Calu3 (cell line): ENCODE measurements around the gene GOLGA1. TPM values are rescaled to one million over a fixed set of nuclear protein-coding genes. Genes with fewer than 3 reads are reported as not detected.
"Not testable (repeated sequence)": the region's sequence is repeated elsewhere in the genome, so short reads cannot be mapped to it uniquely, and the experiment has no call there.

Experiments
- BruUV-seq: library from RNA; stranded (reverse); fragments of 400-500 nt; replicated peaks from 2 replicates; lab custom pipeline; 2021; lab: Mats Ljungman, UMichigan
- CTCF ChIA-PET: fragments of 300-600 bp; sonication (Branson Sonifier 250); formaldehyde crosslinking; loops from one replicate; lab custom pipeline; 2022; ENCODE audit warnings: antibody characterized with exemption; lab: Charles Lee
- DNase-seq: peaks from one replicate; pipeline ENCODE4 v3.0.0; 2022
- H3K27ac Mint-ChIP-seq: one replicate; pipeline ENCODE4 v1.8.0; 2022; ENCODE audit warnings: mixed read lengths; ENCODE audit not compliant: unreplicated experiment
- H3K27me3 Mint-ChIP-seq: one replicate; pipeline ENCODE4 v1.8.0; 2022; ENCODE audit warnings: mixed read lengths; ENCODE audit not compliant: unreplicated experiment
- H3K36me3 Mint-ChIP-seq: one replicate; pipeline ENCODE4 v1.8.0; 2022; ENCODE audit warnings: mild to moderate bottlenecking, moderate library complexity, mixed read lengths; ENCODE audit not compliant: insufficient read depth, unreplicated experiment
- H3K4me1 Mint-ChIP-seq: one replicate; pipeline ENCODE4 v1.8.0; 2022; ENCODE audit warnings: mild to moderate bottlenecking, low read depth, mixed read lengths; ENCODE audit not compliant: unreplicated experiment
- H3K4me3 Mint-ChIP-seq: one replicate; pipeline ENCODE4 v1.8.0; 2022; ENCODE audit warnings: mild to moderate bottlenecking, low read depth, moderate library complexity, mixed read lengths; ENCODE audit not compliant: unreplicated experiment
- H3K9me3 Mint-ChIP-seq: one replicate; pipeline ENCODE4 v1.8.0; 2022; ENCODE audit warnings: low read depth, mixed read lengths; ENCODE audit not compliant: unreplicated experiment
- CTCF ChIP-seq: fragments of 200-600 bp; IDR thresholded peaks from one replicate; pipeline ENCODE4 v1.8.0; 2022; ENCODE audit warnings: antibody characterized with exemption; ENCODE audit not compliant: unreplicated experiment
- intact Hi-C: fragments of 100-400 bp; cut with micrococcal nuclease; formaldehyde crosslinking; loops from one replicate; pipeline ENCODE4 v1.10.0; 2022; ENCODE audit not compliant: unreplicated experiment
- total RNA-seq: library from RNA; stranded (reverse); gene quantifications from 2 replicates; pipeline ENCODE4 v1.2.3, GENCODE V29; 2022

The GOLGA1 gene
- total RNA-seq, 1 experiment from 2014 or later, result 13.4 TPM

GRCh38 chr9:124846969-124847368 lies 93.9 kb downstream of the GOLGA1 start:
- H3K4me3 Mint-ChIP-seq, result no peak overlapping the region
- CTCF ChIA-PET, result no interaction called here
- no peak for TF ChIP-seq CTCF

GRCh38 chr9:124846467-124846866 lies 94.4 kb downstream of the GOLGA1 start:
- H3K27me3 Mint-ChIP-seq, intact Hi-C loops, H3K36me3 Mint-ChIP-seq, H3K4me3 Mint-ChIP-seq, H3K27ac Mint-ChIP-seq, H3K9me3 Mint-ChIP-seq, DNase-seq, H3K4me1 Mint-ChIP-seq, CTCF ChIA-PET, BruUV-seq: not testable (repeated sequence)

More at GRCh38 chr9:124846969-124847368, 93.9 kb downstream of the GOLGA1 start:
- H3K27ac Mint-ChIP-seq, result no peak overlapping the region
- intact Hi-C loops, result no loop called here
- no peaks in the 10 kb centered on the region for H3K9me3 Mint-ChIP-seq
- no peaks in the 10 kb centered on the region for H3K27me3 Mint-ChIP-seq
- no TSS peak for BruUV-seq
- no peaks in the 10 kb centered on the region for H3K36me3 Mint-ChIP-seq
- H3K4me1 Mint-ChIP-seq, result no peaks in the 10 kb centered on the region
- DNase-seq, result no peak

GRCh38 chr9:124844291-124844690 lies 96.6 kb downstream of the GOLGA1 start:
- no peaks in the 10 kb centered on the region for H3K9me3 Mint-ChIP-seq
- no TSS peak for BruUV-seq
- CTCF ChIA-PET, result no interaction called here

GRCh38 chr9:124843456-124844034 lies 97.3 kb downstream of the GOLGA1 start:
- no TSS peak for BruUV-seq
- DNase-seq, result no peak
- H3K4me1 Mint-ChIP-seq, result peaks cover 8% of the 10 kb centered on the region
- intact Hi-C loops, result no loop called here
- no peaks in the 10 kb centered on the region for H3K36me3 Mint-ChIP-seq
- H3K27me3 Mint-ChIP-seq, result no peaks in the 10 kb centered on the region
- H3K9me3 Mint-ChIP-seq, result no peaks in the 10 kb centered on the region
- H3K27ac Mint-ChIP-seq, result no peak overlapping the region
- CTCF ChIA-PET, result no interaction called here
- no peak overlapping the region for H3K4me3 Mint-ChIP-seq
- no peak for TF ChIP-seq CTCF

More at GRCh38 chr9:124844291-124844690, 96.6 kb downstream of the GOLGA1 start:
- no peak for TF ChIP-seq CTCF
- DNase-seq, result no peak
- Mint-ChIP-seq H3K4me1 (peaks cover 8% of the 10 kb centered on the region), H3K36me3 (no peaks in the 10 kb centered on the region), H3K4me3 (no peak overlapping the region), H3K27ac (no peak overlapping the region), H3K27me3 (no peaks in the 10 kb centered on the region)
- intact Hi-C loops, result no loop called here
